PC-9 (cell line): ENCODE results near the gene ABCB6.

ENCODE experiments used
- CTCF ChIP-seq: fragments of 200-600 bp; sonication (generic); conservative IDR thresholded peaks from 2 replicates; pipeline ENCODE4 v1.6.1; 2017; ENCODE audit warnings: mixed run types, antibody characterized with exemption, mild to moderate bottlenecking, moderate library complexity
- EZH2 ChIP-seq: fragments of 200-600 bp; sonication (generic); IDR thresholded peaks from 2 replicates; pipeline ENCODE4 v1.8.0; 2017; ENCODE audit warnings: antibody characterized with exemption, low read depth

- TF ChIP-seq CTCF (no peak), EZH2 (no peak)
Measured at GRCh38 chr2:219234331-219234730, 15.6 kb upstream of the ABCB6 start.
